Choroid plexus epithelial cell (primary cell): Measurements from ENCODE around the gene SHCBP1L.
A peak's percentile ranks its signal among the peaks of the same experiment; 100 is the strongest.

Experiments used
- DNase-seq: peaks from one replicate; pipeline ENCODE4 v3.0.0-alpha.2; 2010; ENCODE audit warnings: low read depth
- H3K4me3 ChIP-seq: 2 replicates; pipeline ENCODE4 v1.5.1; 2011; ENCODE audit warnings: low read depth, mild to moderate bottlenecking, control low read depth, low read length, moderate library complexity
- TF ChIP-seq, protein P1 (sequence below): conservative IDR thresholded peaks from 2 replicates; pipeline ENCODE4 v1.5.1; 2011; ENCODE audit warnings: low read depth, mild to moderate bottlenecking, control low read depth, inconsistent platforms, low read length, moderate library complexity

The SHCBP1L gene

DNA sequence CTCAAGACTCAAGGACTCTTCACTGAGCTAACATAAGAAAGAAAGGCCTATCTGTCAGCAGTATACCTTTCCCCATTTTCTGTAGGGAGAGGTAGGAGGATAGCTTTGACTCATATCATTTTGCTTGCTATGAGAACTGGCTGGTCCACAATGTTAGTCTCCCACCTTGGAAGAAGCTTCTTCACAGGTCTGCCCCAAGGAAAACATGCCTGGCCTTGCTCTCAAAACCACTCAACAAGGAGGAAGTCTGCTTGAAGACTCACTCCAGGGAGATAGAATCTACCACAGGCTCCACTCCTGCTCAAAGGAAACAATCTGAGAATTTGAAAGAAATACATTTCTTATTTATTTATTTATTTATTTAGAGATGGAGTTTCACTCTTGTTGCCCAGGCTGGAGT, 40.8 kb upstream of the SHCBP1L start:
- TF ChIP-seq, protein P1, sequence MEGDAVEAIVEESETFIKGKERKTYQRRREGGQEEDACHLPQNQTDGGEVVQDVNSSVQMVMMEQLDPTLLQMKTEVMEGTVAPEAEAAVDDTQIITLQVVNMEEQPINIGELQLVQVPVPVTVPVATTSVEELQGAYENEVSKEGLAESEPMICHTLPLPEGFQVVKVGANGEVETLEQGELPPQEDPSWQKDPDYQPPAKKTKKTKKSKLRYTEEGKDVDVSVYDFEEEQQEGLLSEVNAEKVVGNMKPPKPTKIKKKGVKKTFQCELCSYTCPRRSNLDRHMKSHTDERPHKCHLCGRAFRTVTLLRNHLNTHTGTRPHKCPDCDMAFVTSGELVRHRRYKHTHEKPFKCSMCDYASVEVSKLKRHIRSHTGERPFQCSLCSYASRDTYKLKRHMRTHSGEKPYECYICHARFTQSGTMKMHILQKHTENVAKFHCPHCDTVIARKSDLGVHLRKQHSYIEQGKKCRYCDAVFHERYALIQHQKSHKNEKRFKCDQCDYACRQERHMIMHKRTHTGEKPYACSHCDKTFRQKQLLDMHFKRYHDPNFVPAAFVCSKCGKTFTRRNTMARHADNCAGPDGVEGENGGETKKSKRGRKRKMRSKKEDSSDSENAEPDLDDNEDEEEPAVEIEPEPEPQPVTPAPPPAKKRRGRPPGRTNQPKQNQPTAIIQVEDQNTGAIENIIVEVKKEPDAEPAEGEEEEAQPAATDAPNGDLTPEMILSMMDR: no peak
- DNase-seq: no peak
- H3K4me3 ChIP-seq: no peak overlapping the region

DNA sequence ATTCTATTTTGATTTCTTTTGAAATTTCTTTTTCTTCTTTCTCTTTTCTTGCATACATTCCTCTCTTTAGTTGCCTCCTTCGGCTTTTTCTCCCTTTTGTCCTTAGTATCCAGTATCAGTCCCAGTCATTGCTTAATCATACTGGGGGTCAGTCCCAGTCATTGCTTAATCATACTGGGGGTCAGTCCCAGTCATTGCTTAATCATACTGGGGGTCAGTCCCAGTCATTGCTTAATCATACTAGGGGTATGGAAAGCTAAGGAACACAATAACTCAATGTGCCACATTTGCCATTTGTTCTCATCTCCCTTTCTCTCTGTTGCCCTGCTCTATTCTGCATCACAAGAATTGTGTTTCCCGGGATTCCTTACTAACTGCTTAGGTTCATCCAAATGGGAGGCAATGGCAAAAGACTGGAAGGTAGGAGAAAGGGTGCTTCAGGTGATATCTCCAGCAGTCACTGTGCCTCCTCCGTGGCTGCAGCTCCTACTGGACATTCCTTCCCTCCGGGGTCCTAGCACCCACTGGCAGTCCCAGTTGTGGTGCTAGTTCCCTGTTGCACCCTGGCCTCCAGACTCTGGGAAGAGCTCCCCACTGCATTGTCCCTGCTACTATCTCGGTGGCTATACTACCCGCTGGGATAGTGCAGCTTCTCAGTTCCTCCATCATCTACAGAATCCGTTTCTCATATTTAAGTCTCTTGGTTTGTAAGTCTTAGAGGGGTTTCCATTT, 37.6 kb upstream of the SHCBP1L start:
- TF ChIP-seq, protein P1: no peak
- peak; percentile 13 for DNase-seq
- H3K4me3 ChIP-seq: no peak overlapping the region

DNA sequence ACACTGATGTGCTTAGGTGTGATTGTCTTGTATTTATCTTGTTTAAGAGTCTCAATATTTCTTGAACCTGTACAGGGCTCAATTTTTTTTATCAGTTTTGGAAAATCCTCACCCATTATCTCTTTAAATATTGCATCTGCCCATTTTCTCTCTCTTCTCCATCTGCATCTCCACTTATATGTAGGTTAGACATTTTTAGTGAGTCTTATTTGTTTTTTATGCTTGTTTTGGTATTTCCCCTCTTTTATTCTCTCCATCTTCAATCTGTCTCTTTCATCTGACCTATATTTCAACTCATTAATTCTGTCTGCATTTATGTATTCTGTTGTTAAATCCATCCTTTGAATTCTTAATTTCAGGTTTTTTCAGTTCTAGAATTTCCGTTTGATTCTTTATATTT, 32.9 kb upstream of the SHCBP1L start:
- DNase-seq: no peak
- TF ChIP-seq, protein P1: no peak
- no peak overlapping the region for H3K4me3 ChIP-seq

DNA sequence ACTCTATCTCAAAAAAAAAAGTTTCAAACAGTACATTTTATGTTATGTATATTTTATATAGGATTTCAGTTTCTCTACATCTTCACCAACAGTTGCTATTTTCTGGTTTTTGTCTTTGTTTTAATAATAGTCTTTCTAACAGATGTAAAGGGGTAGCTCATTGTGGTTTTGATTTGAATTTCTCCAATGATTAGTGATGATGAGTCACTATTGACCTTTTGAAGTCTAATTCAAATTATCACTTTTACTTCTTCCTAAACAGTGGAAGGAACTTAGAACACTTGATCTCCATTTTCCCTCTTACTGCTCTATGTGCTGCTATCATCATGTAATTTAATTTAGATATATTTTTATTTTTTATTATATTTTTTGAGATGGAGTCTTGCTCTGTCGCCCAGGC, 31.7 kb upstream of the SHCBP1L start:
- no peak overlapping the region for H3K4me3 ChIP-seq
- no peak for DNase-seq
- TF ChIP-seq, protein P1: no peak

DNA sequence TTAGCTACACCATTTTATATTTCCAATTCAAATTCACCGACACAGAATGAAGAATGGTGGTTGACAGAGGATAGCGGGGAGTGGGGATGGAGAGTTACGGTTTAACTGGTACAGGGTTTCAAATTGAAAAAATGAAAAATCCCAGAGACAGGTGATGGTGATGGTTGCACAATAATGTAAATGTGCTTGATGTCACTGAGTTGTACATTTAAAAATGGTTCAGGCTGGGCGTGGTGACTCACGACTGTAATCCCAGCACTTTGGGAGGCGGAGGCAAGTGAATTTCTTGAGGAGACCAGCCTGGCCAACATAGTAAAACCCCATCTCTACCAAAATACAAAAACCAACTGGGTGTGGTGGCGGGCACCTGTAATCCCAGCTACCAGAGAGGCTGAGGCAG, 31.2 kb upstream of the SHCBP1L start:
- no peak for DNase-seq
- no peak overlapping the region for H3K4me3 ChIP-seq
- TF ChIP-seq, protein P1: no peak

DNA sequence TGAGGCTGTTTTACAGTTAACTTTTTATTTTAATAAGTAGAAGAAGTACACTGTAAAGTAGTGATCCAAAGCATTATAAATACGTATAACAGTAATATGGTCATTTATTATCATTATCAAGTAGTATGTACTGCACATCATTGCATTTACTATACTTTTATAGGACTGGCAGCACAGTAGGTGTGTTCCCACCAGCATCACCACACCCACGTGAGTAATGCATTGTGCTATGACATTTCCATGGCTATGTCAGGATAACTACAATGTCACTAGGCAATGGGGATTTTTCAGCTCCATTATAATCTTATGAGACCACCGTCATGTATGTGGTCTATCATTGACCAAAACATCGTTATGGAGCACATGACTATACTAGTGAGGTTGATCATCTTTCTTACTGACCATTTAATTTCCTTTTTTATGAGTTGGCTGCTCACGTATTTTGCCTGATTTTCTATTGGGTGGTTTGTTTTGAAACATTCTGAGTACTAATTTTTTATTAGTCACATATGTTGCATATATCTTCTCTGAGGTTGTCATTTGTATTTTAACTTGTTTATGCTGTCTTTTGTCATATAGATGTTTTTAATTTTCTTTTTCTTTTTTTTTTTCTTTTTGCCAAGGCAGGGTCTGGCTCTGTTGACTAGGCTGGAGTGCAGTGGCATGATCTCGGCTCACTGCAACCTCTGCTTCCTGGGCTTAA, 25.3 kb upstream of the SHCBP1L start:
- TF ChIP-seq, protein P1: no peak
- no peak overlapping the region for H3K4me3 ChIP-seq
- DNase-seq: no peak

DNA sequence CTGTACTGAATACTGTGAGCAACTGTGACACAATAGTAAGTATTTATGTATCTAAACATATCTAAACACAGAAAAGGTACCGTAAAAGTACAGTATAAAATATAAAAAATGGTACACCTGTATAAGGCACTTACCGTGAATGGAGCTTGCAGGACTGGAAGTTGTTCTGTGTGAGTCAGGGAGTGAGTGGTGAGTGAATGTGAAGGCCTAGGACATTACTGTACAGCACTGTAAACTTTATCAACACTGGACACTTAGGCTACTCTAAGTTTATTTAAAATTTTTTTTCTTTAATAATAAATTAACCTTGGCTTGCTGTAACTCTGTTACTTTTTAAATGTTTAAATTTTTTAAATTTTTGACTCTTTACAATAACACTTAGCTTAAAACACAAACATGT, 24.5 kb upstream of the SHCBP1L start:
- H3K4me3 ChIP-seq: no peak overlapping the region
- TF ChIP-seq, protein P1: no peak
- peak; percentile 4 for DNase-seq
